Colon (tissue), 2 donors: ENCODE results near the gene RIOK2.

ENCODE experiments used
- FAIRE-seq: peaks from 2 replicates; lab custom pipeline; 2012; peaks lifted over from hg19 to GRCh38; lab: Jason Lieb, UNC
- donor health status: control.
- donor health status: control.

Gene RIOK2

GRCh38 chr5:97125125-97125683 lies 57.8 kb downstream of the RIOK2 start:
- FAIRE-seq = no peak

- no peak for FAIRE-seq
These were observed 58.7 kb downstream of the RIOK2 start for GRCh38 chr5:97124335-97124734.

GRCh38 chr5:97121848-97122247 lies 61.2 kb downstream of the RIOK2 start:
- no peak for FAIRE-seq

GRCh38 chr5:97120195-97120594 lies 62.9 kb downstream of the RIOK2 start:
- FAIRE-seq = no peak

- no peak for FAIRE-seq
These were observed 64.0 kb downstream of the RIOK2 start for GRCh38 chr5:97119007-97119390.

GRCh38 chr5:97118261-97119006 lies 64.6 kb downstream of the RIOK2 start:
- no peak for FAIRE-seq

GRCh38 chr5:97115932-97116331 lies 67.1 kb downstream of the RIOK2 start:
- no peak for FAIRE-seq

- no peak for FAIRE-seq
These were observed 70.8 kb downstream of the RIOK2 start for GRCh38 chr5:97112230-97112629.

- no peak for FAIRE-seq
These were observed 71.4 kb downstream of the RIOK2 start for GRCh38 chr5:97111616-97112015.

GRCh38 chr5:97111004-97111403 lies 72.0 kb downstream of the RIOK2 start:
- no peak for FAIRE-seq
